ENCODE results near the gene RRM1.
"Not testable (repeated sequence)": the region's sequence is repeated elsewhere in the genome, so short reads cannot be mapped to it uniquely, and the experiment has no call there.

RRM1 gene

GRCh38 chr11:4146070-4146771 is 51.6 kb downstream of the RRM1 start:
- DNase-seq, result no peak

DNA sequence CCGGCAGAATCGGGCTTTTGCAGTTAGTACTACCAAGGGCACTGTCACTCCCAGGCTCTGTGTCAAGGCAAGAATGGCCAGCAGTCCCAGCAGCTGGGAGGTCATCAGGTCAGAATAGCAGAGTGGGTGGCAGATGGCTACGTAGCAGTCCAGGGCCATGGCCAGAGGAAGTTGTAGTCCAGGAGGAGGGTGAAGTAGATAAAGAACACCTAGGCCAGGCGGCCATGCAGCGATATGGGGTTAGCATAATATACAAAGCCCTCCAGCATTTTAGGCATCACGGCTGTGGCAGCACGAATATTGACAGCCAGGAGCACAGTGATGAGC is 52.1 kb downstream of the RRM1 start:
- DNase-seq, result no peak

DNA sequence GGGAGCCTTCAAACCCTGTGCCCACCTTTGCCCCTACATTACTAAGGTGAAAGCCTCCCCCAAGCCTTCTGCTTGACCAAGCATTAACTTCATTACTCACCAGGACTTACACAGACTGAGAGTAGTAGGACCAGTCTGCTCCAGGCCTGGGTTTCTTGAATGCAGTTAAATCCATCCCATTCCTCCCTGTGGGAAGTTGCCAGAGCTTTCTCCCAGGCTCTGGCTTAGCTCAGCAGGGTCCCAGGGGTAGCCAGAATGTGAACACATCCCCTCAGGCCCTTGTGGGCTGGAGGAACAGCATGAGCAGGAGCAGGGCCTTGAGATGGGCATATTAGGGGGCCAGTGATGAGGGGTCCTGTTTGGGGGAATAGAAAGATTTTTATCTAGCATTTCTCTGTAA is 59.9 kb downstream of the RRM1 start:
- DNase-seq, result no peak

DNA sequence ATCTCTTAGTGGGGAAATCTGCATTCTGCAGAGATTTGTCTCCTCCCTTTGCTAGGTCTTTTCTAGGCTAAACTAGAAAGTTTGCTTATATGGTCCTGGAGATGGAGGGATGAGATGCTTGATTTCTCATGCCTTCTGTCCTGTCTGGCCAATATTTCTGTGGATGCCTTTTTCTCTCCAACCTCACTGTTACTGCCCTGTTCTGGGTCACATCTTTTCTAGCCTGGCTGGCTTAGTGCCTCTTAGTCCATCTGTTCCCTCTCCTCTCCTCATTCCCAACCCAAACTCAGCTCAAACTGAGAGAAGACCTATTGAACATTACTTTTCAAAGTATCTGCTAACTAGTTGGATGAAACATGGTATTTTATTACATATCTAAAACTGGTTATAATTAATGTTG is 62.0 kb downstream of the RRM1 start:
- no peak for DNase-seq

DNA sequence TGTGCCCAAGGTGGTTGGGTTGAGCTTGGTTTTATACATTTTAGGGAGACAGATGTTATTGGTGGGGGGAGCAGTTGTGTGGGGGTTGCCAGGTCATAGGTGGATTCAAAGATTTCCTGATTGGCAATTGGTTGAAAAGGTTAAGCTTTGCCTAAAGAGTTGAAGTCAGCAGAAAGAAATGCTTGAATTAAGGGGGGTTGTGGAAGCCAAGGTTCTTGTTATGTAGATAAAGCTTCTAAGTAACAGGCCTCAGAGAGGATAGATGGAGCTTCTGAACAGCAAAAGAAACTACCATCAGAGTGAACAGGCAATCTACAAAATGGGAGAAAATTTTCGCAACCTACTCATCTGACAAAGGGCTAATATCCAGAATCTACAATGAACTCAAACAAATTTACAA is 64.2 kb downstream of the RRM1 start:
- DNase-seq, result not testable (repeated sequence)

DNA sequence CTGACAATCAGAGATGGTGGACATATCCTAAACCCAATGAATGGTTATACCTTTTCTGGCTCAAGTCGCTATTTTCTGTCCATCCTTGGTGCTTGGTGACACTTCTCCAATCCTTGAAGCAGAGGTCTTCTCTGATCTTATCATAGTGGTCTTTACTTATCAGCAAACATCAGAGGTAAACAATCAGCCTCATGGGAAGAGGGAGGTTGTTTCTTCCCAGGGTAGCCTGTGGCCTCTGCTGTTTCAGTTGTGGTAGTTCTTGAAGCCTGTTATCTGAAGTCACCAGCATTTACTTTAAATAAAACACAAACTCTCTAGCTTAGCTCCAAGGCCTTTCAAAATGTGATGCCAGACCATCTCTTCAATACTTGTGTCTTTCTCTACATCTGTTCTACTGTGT is 66.7 kb downstream of the RRM1 start:
- DNase-seq, result no peak

DNA sequence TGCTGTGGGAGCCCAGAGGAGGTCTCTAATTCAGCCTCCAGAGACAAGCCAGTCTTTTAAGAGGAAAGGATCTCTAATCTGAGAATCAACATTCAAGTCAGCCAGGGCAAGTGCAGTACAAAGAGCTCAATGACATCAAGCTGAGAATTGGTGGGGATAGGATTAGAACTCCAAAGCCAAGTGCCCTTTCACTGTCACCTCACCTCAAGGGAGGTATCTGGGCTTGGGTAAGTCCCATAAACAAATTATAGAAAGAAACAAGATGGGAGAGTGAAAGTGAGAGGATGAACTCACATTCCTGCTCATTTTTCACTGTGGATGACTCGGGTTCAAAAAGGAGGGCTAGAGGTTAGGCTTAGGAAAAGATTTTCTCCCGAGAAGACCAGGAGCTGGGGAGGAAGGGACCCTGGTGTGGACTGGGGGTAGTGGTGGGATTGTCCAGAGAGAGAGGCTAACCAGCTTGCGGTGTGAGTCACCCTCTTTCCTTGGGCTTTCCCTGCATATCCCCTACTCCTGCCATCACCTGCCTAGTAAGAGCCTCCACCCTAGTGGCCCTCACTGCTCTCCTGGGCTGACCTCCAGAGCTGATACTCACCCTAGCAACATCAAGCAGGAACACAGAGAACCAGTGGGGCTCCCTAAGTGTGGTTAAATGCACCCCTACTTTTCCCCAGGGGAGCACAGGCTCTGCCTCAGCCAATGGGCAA is 70.4 kb downstream of the RRM1 start:
- no peak for DNase-seq

GRCh38 chr11:4167292-4167691 is 72.7 kb downstream of the RRM1 start:
- DNase-seq, result no peak

GRCh38 chr11:4167758-4168157 is 73.2 kb downstream of the RRM1 start:
- no peak for DNase-seq

- DNase-seq, result not testable (repeated sequence)
These were observed 81.2 kb downstream of the RRM1 start for GRCh38 chr11:4175620-4176350.

GRCh38 chr11:4178813-4179662 is 84.4 kb downstream of the RRM1 start:
- no peak for DNase-seq

GRCh38 chr11:4180441-4181183 is 86.0 kb downstream of the RRM1 start:
- DNase-seq, result no peak

DNA sequence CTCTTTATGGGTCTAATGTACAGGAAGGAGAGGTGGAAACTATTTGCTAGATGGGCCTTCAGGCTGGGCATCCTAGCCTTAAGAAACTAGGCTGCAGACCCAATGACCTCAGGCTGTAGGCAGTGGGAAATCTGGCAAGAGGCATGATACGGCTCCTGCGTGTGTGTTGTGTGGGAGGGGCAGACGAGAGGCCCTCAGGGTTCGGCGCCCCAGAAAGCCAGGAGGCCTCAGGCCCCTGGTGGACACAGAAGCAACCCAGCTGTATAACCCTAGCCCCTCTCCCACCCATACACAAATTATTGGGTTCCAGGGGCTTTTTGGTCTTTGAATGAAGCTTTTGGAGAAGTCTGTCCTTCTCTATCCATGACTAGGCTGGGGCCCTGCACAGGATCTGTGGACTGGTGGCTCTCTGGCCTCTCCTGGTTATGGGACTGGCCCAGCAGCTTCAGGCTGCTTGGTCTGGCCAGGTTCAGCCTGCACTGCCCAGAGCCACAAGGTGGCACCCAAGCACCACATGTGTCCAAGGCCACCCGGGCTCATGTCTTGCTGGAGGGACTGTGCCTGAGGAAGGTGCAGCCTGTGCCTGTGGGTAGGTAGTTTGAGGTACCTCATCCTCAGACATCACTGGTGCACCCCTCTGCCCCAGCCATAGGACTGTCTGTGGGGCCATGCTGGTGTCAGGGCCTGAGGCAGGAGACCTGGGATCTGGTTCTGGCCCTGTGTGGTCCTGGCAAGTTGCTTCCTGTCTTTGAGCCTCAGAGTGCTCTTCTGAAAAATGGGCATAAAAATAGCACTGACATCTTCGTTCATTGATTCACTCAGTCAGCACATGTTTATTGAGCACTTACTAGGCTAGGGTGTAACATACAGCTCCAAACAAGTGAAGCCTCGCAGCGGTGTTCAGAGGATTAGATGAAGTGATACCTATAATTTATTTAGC is 87.5 kb downstream of the RRM1 start:
- DNase-seq, result no peak

- DNase-seq, result no peak
These were observed 88.9 kb downstream of the RRM1 start for GRCh38 chr11:4183410-4184057.

GRCh38 chr11:4184163-4184916 is 89.7 kb downstream of the RRM1 start:
- no peak for DNase-seq

- DNase-seq, result no peak
These were observed 91.0 kb downstream of the RRM1 start for GRCh38 chr11:4185561-4185960.

- DNase-seq, result no peak
These were observed 92.0 kb downstream of the RRM1 start for GRCh38 chr11:4186464-4187054.

DNA sequence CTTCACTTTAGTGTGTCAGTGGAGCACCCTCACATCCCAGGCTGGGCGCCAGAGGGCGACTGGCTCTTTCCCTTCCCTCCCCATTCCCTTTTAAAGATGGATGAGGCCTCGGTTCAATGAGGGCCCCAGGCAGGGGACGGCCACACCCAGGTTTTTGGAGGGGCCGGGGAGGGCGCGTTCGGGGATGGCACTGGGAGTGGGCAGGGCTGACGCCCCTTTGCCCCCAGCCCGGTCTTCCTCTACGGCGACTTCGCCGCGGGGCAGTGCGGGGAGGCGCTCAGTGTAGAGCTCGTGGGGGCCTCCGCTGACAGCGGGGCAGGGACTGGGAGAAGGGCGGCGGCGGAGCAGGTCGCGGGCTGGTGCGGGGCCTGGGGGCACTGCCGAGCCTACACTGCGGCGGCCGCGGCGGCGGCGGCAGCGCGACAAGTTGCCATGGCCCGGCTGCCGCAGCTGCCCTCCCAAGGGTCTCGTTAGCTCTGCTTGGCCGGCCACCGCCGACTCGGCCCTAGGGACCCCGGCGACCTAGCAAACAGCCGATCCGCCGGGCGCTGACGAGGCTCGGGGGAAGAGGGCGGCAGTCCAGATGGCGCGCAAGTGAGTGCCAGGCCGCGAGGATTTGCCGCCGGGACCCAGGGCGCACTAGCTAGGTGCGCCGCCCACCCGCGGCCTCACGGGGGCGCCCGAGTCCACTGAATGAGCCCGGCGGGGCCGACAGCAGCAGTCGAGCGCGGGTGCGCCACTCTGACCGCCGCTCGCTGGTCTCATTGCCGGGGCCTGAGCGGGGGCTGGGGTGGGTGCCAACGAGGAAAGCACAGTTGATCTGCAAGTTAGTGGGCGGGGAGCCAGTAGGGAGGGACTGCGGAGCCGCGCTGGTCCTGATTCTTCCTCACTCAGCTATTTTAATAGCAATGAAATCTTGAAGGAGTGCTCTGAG is 92.7 kb downstream of the RRM1 start:
- peak; percentile 75 to 79 for DNase-seq

Measured in activated CD4-positive, alpha-beta T cell treated with anti-CD3 and anti-CD28 coated beads, Interleukin-2, amount 50 U/mL, for 4 hours (primary cell).